Thyroid gland (tissue), 4 donors: ENCODE data around the gene PPP1R15B. TPM values are rescaled to one million over a fixed set of nuclear protein-coding genes. Genes with fewer than 3 reads are reported as not detected.
A peak's percentile ranks its signal among the peaks of the same experiment; 100 is the strongest.

Source experiments
- DNase-seq, 2 donors: peaks; one replicate each; pipeline ENCODE4 v3.0.0-alpha.2; 2019
- H3K27ac ChIP-seq, 3 donors: fragments of 200-600 bp; sonication (generic); 1 replicate in 2 of 3; 2 replicates in 1 of 3; pipeline ENCODE4 v1.5.1; 2016 to 2019; ENCODE audit warnings: mild to moderate bottlenecking in 1 of 3, moderate library complexity in 1 of 3
- H3K27me3 ChIP-seq: fragments of 200-600 bp; sonication (generic); one replicate; pipeline ENCODE4 v1.5.1; 2019
- H3K36me3 ChIP-seq, 2 donors: fragments of 200-600 bp; sonication (generic); one replicate each; pipeline ENCODE4 v1.5.1; 2016 to 2019
- H3K4me1 ChIP-seq, 2 donors: fragments of 200-600 bp; sonication (generic); one replicate each; pipeline ENCODE4 v1.5.1; 2017 to 2019
- H3K4me3 ChIP-seq, 3 donors: fragments of 200-600 bp; sonication (generic); replicated peaks in 1 of 3; 1 replicate in 2 of 3; 2 replicates in 1 of 3; pipeline ENCODE4 v1.5.1; 2016; ENCODE audit warnings: mild to moderate bottlenecking in 1 of 3
- H3K9me3 ChIP-seq: fragments of 200-600 bp; sonication (generic); one replicate; pipeline ENCODE4 v1.5.1; 2017
- CTCF ChIP-seq, 6 experiments: fragments of 200-600 bp in 3 of 6; fragments of 450-650 bp in 3 of 6; sonication (generic) in 3 of 6; IDR thresholded peaks; one replicate each; pipeline ENCODE4 v1.5.1; 2016 to 2019; ENCODE audit warnings: antibody characterized with exemption in 6 of 6, mild to moderate bottlenecking in 2 of 6, inconsistent platforms in 1 of 6, moderate library complexity in 1 of 6
- POLR2A ChIP-seq, 2 donors: fragments of 450-650 bp; IDR thresholded peaks; one replicate each; pipeline ENCODE4 v1.6.1; 2017; ENCODE audit warnings: antibody characterized with exemption in 2 of 2, mild to moderate bottlenecking in 2 of 2, moderate library complexity in 1 of 2
- WGBS, 2 donors: methylation state at CpG; one replicate each; pipeline ENCODE4 v1.1.5; 2017; 5-methylcytosine and 5-hydroxymethylcytosine counted together
- intact Hi-C: fragments of 100-400 bp; cut with DNase I; formaldehyde crosslinking; loops from one replicate; pipeline ENCODE4 v1.15.1; 2023
- total RNA-seq, 4 donors: library from RNA; depleted of rRNA; stranded (reverse); fragments of >200 nt; gene quantifications; one replicate each; pipeline ENCODE4 v1.2.3, GENCODE V29; 2016

Gene PPP1R15B
- total RNA-seq, 4 donors from 2014 or later: 63.0 to 89.8 (median 66.2) TPM

GRCh38 chr1:204421441-204421840, 9.8 kb upstream of the PPP1R15B start:
- Histone ChIP-seq H3K27ac (no peak overlapping the region), H3K36me3 (peaks cover 9 to 14% of the 10 kb centered on the region in 2 donors), H3K9me3 (no peaks in the 10 kb centered on the region), H3K4me3 (no peak overlapping the region), H3K4me1 (peaks cover 16 to 29% of the 10 kb centered on the region in 2 donors), H3K27me3 (no peaks in the 10 kb centered on the region)
- no peak for TF ChIP-seq POLR2A (IDR thresholded peaks at IDR 0.05)
- WGBS, 2 donors: 100% methylated on average over 1 of the region's 1 CpG
- DNase-seq: no peak
- intact Hi-C loops: no loop called here

- Histone ChIP-seq H3K36me3 (peaks cover 8 to 9% of the 10 kb centered on the region in 2 donors), H3K27me3 (no peaks in the 10 kb centered on the region), H3K27ac (peak overlapping the region in 1 of 3 donors; percentile 24), H3K9me3 (no peaks in the 10 kb centered on the region), H3K4me3 (no peak overlapping the region), H3K4me1 (peaks cover 16 to 32% of the 10 kb centered on the region in 2 donors)
- 74% methylated on average over 7 of the region's 7 CpGs for WGBS, 2 donors
- TF ChIP-seq CTCF (IDR thresholded peaks at IDR 0.05): no peak
- no peak for TF ChIP-seq POLR2A (IDR thresholded peaks at IDR 0.05)
- DNase-seq: no peak
- intact Hi-C loops: no loop called here
These were observed 8.7 kb upstream of the PPP1R15B start for GRCh38 chr1:204420039-204421004.

DNA sequence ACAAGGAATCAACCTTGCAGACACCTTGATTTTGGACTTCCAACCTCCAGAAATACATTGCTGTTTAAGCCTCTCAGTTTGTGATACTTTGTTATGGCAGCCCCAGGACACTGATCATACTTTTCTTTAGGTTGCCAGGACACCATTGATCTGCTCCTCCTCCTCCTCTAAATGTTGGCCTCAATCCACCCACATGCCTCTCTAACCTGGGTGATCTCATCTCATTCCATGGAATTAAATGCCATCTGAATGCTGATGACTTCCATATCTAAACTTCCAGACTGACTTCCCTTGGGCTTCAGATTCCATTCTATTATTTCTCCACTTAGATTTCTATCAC, 7.4 kb upstream of the PPP1R15B start:
- peaks cover 0 to 3% of the 10 kb centered on the region in 2 donors for H3K36me3 ChIP-seq
- H3K9me3 ChIP-seq: no peaks in the 10 kb centered on the region
- intact Hi-C loops: no loop called here
- no peaks in the 10 kb centered on the region for H3K27me3 ChIP-seq
- no peak overlapping the region for H3K27ac ChIP-seq
- DNase-seq: no peak
- H3K4me3 ChIP-seq: no peak overlapping the region
- TF ChIP-seq POLR2A (IDR thresholded peaks at IDR 0.05) (no peak), CTCF (IDR thresholded peaks at IDR 0.05) (no peak)
- peaks cover 16 to 32% of the 10 kb centered on the region in 2 donors for H3K4me1 ChIP-seq

- no peak for TF ChIP-seq POLR2A (IDR thresholded peaks at IDR 0.05)
- Histone ChIP-seq H3K4me3 (no peak overlapping the region), H3K27me3 (no peaks in the 10 kb centered on the region), H3K9me3 (no peaks in the 10 kb centered on the region), H3K36me3 (peaks cover 0 to 3% of the 10 kb centered on the region in 2 donors), H3K27ac (peak overlapping the region in 2 of 3 donors; percentile 63 to 72), H3K4me1 (peaks cover 16 to 32% of the 10 kb centered on the region in 2 donors)
- intact Hi-C loops: no loop called here
- WGBS, 2 donors: 68 to 70% methylated on average over 10 of the region's 10 CpGs
- peak in 1 of 2 donors; percentile 28 for DNase-seq
These were observed 6.8 kb upstream of the PPP1R15B start for GRCh38 chr1:204418174-204419063.

DNA sequence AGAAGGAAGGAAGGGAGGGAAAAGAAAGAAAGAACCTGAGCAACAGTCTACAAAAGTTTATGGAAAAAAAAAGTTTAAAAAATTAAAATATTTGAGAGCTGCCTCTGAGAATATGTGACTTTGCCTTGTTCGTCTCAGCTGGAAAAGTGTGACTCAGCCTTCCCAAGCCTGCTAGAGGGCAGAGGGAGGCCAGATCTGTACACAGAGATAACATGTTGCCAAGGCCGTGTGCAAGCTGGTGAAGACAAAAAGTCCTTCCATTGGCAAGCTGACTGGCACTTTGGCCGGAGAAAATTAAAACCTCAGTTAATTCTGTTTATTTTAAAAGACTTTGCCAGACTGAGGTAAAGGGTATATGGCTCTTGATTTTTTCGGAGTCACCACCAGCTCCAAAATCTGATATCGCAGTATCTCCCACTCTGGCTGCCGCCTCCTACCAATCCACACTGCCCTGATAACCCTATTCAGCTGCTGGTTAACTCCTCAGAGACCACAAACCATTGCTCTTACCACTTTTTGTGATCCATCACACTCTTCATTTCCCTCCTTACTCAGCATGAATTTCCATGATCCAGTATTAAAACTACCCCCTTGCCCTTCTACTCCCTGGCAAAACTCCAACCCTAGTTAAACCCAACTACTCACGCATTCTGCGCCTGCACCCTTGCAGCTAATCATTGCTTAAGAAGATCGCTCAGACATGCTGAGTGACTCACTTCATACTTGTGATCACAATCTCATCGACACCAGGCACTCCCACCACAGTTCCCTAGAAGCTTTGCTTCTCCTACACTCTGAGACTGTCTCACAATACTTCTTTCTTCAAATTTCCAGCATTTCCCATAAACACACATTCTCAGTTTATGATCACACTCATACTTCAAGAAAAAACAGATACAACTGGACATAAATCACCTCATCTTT, 5.7 kb upstream of the PPP1R15B start:
- Histone ChIP-seq H3K36me3 (peaks cover 0 to 3% of the 10 kb centered on the region in 2 donors), H3K27ac (peak overlapping the region; percentile 13 to 72 (median 63)), H3K4me3 (no peak overlapping the region), H3K27me3 (no peaks in the 10 kb centered on the region), H3K9me3 (no peaks in the 10 kb centered on the region), H3K4me1 (peaks cover 16 to 36% of the 10 kb centered on the region in 2 donors)
- peak; percentile 64 to 67 for DNase-seq
- intact Hi-C loops: no loop called here
- TF ChIP-seq POLR2A (IDR thresholded peaks at IDR 0.05): no peak
- no peak for TF ChIP-seq CTCF (IDR thresholded peaks at IDR 0.05)
- WGBS, 2 donors: 47 to 53% methylated on average over 10 of the region's 10 CpGs
